Stomach smooth muscle (tissue), 2 donors: ENCODE measurements around the gene TGM2.

ENCODE experiments used
- H3K27ac ChIP-seq: one replicate; pipeline ENCODE4 v1.7.0; 2013; ENCODE audit warnings: mild to moderate bottlenecking, low read length, inconsistent platforms
- H3K27me3 ChIP-seq, 2 donors: one replicate each; pipeline ENCODE4 v1.7.0; 2013; ENCODE audit warnings: low read length in 2 of 2; ENCODE audit not compliant: insufficient read depth in 2 of 2, control insufficient read depth in 1 of 2
- H3K36me3 ChIP-seq, 2 donors: one replicate each; pipeline ENCODE4 v1.7.0; 2013; ENCODE audit warnings: low read length in 2 of 2; ENCODE audit not compliant: control insufficient read depth in 2 of 2, insufficient read depth in 2 of 2
- H3K4me1 ChIP-seq: one replicate; pipeline ENCODE4 v1.7.0; 2013; ENCODE audit warnings: low read length; ENCODE audit not compliant: control insufficient read depth, insufficient read depth
- H3K4me3 ChIP-seq, 2 donors: one replicate each; pipeline ENCODE4 v1.7.0; 2013; ENCODE audit warnings: low read length in 2 of 2
- H3K9ac ChIP-seq, 2 donors: one replicate each; pipeline ENCODE4 v1.7.0; 2013; ENCODE audit warnings: low read length in 2 of 2, mild to moderate bottlenecking in 1 of 2
- H3K9me3 ChIP-seq, 2 donors: one replicate each; pipeline ENCODE4 v1.7.0; 2013; ENCODE audit warnings: low read length in 2 of 2; ENCODE audit not compliant: control insufficient read depth in 2 of 2
- donor health status: healthy.
- donor health status: Pancreatic carcinoma.

TGM2 gene

GRCh38 chr20:38121741-38122140 lies 43.3 kb downstream of the TGM2 start:
- no peak overlapping the region for H3K9ac ChIP-seq

GRCh38 chr20:38120625-38120988 lies 44.5 kb downstream of the TGM2 start:
- no peak overlapping the region for H3K27ac ChIP-seq

More at GRCh38 chr20:38121741-38122140, 43.3 kb downstream of the TGM2 start:
- peaks cover 0 to 3% of the 10 kb centered on the region in 2 donors for H3K9me3 ChIP-seq
- no peak overlapping the region for H3K27ac ChIP-seq
- no peaks in the 10 kb centered on the region for H3K36me3 ChIP-seq
- peaks cover 26% of the 10 kb centered on the region for H3K4me1 ChIP-seq
- no peak overlapping the region for H3K4me3 ChIP-seq
- H3K27me3 ChIP-seq, result no peaks in the 10 kb centered on the region

GRCh38 chr20:38119446-38119845 lies 45.6 kb downstream of the TGM2 start:
- Histone ChIP-seq H3K27me3 (no peaks in the 10 kb centered on the region), H3K4me1 (peaks cover 7% of the 10 kb centered on the region), H3K9ac (no peak overlapping the region), H3K36me3 (no peaks in the 10 kb centered on the region), H3K4me3 (no peak overlapping the region), H3K9me3 (peaks cover 0 to 3% of the 10 kb centered on the region in 2 donors), H3K27ac (no peak overlapping the region)

More at GRCh38 chr20:38120625-38120988, 44.5 kb downstream of the TGM2 start:
- Histone ChIP-seq H3K4me1 (peaks cover 15% of the 10 kb centered on the region), H3K4me3 (no peak overlapping the region), H3K27me3 (no peaks in the 10 kb centered on the region), H3K9me3 (peaks cover 0 to 3% of the 10 kb centered on the region in 2 donors), H3K36me3 (no peaks in the 10 kb centered on the region), H3K9ac (no peak overlapping the region)

- H3K4me3 ChIP-seq, result no peak overlapping the region
- H3K27ac ChIP-seq, result no peak overlapping the region
- no peaks in the 10 kb centered on the region for H3K4me1 ChIP-seq
- H3K9me3 ChIP-seq, result peaks cover 0 to 3% of the 10 kb centered on the region in 2 donors
- H3K36me3 ChIP-seq, result no peaks in the 10 kb centered on the region
- no peaks in the 10 kb centered on the region for H3K27me3 ChIP-seq
- H3K9ac ChIP-seq, result no peak overlapping the region
Measured at GRCh38 chr20:38117635-38118034, 47.4 kb downstream of the TGM2 start.

- Histone ChIP-seq H3K9ac (no peak overlapping the region), H3K27me3 (no peaks in the 10 kb centered on the region), H3K4me1 (no peaks in the 10 kb centered on the region), H3K4me3 (no peak overlapping the region), H3K27ac (no peak overlapping the region), H3K9me3 (peaks cover 0 to 3% of the 10 kb centered on the region in 2 donors), H3K36me3 (no peaks in the 10 kb centered on the region)
Measured at GRCh38 chr20:38117205-38117604, 47.9 kb downstream of the TGM2 start.

DNA sequence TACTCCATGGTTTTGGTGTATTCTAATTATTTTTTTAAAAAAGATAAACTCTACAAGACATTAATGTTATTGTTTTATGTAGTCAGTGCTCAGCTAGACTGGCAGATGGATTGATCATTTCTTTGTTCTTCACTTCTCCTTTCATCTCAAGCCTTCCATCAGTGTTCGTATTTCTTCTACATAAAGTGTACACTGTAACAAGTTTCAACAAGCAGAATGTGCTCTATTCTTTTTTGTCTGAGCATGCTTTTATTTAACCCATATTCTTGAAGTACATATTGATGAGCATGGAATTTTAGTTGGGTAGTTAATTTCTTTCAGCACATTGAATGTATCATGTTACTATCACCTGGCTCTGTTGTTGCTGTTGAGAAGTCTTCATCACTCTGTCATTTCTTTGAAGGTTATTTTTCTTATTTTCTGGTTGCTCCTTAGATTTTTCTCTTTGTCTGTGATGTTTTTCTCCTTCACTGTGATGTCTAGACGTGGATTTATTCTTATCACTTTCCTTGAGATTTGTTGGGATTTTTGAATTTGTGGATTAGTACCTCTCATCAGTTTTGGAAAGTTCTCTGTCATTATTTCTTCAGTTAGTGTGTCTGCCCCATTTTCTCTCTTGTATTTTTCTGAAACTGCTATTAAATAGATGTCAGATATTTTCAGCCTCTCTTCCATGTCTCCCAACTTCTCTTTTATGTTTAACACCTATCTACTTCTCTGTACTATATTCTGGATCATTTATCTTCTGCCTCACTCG lies 48.5 kb downstream of the TGM2 start:
- no peaks in the 10 kb centered on the region for H3K36me3 ChIP-seq
- no peaks in the 10 kb centered on the region for H3K27me3 ChIP-seq
- H3K4me1 ChIP-seq, result no peaks in the 10 kb centered on the region
- H3K4me3 ChIP-seq, result no peak overlapping the region
- no peak overlapping the region for H3K9ac ChIP-seq
- H3K9me3 ChIP-seq, result peaks cover 0 to 3% of the 10 kb centered on the region in 2 donors
- no peak overlapping the region for H3K27ac ChIP-seq

DNA sequence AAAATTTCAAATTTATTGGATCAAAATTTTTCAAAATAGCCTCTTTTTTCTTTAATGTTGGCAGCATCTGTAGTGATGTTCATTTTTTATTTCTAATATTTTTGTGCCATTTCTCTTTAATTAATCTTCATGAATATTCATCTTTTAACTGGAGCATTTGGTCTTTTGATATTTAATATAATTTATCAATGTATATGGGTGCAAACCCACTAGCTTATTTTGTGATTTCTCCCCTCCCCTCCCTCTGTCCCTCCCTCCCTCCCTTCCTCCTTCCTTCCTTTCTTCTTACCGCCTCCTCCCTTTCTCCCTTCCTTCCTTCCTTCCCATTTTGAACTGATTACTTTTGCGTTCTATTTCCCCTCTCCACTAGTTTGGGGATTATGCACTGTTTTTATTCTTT lies 49.2 kb downstream of the TGM2 start:
- no peak overlapping the region for H3K27ac ChIP-seq
- H3K9ac ChIP-seq, result no peak overlapping the region
- no peaks in the 10 kb centered on the region for H3K27me3 ChIP-seq
- peaks cover 0 to 3% of the 10 kb centered on the region in 2 donors for H3K9me3 ChIP-seq
- H3K36me3 ChIP-seq, result no peaks in the 10 kb centered on the region
- H3K4me1 ChIP-seq, result peaks cover 3% of the 10 kb centered on the region
- no peak overlapping the region for H3K4me3 ChIP-seq

DNA sequence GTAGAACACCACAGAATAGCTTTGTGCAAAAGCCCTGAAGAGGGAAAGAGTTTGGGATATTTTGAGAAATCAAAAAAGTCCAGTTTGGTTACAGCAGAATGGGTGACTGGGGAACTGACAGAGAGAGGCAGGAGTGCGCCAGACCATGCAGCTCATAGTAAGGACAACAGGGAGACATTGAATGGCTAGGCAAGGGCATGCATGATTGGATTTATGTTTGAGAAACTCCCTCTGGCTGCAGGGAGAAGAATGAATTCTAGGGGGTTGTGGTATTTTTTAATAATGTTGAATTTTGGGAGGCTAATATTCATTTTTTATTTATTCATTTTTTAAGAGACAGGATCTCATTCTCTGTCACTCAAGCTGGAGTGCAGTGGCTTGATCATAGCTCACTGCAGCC lies 49.9 kb downstream of the TGM2 start:
- no peak overlapping the region for H3K9ac ChIP-seq
- H3K27me3 ChIP-seq, result no peaks in the 10 kb centered on the region
- H3K9me3 ChIP-seq, result peaks cover 0 to 3% of the 10 kb centered on the region in 2 donors
- no peak overlapping the region for H3K27ac ChIP-seq
- H3K4me3 ChIP-seq, result no peak overlapping the region
- H3K4me1 ChIP-seq, result peaks cover 10% of the 10 kb centered on the region
- no peaks in the 10 kb centered on the region for H3K36me3 ChIP-seq

GRCh38 chr20:38114353-38114791 lies 50.7 kb downstream of the TGM2 start:
- Histone ChIP-seq H3K9me3 (peaks cover 0 to 3% of the 10 kb centered on the region in 2 donors), H3K4me3 (no peak overlapping the region), H3K27me3 (no peaks in the 10 kb centered on the region), H3K9ac (no peak overlapping the region), H3K27ac (no peak overlapping the region), H3K4me1 (peaks cover 18% of the 10 kb centered on the region), H3K36me3 (no peaks in the 10 kb centered on the region)

DNA sequence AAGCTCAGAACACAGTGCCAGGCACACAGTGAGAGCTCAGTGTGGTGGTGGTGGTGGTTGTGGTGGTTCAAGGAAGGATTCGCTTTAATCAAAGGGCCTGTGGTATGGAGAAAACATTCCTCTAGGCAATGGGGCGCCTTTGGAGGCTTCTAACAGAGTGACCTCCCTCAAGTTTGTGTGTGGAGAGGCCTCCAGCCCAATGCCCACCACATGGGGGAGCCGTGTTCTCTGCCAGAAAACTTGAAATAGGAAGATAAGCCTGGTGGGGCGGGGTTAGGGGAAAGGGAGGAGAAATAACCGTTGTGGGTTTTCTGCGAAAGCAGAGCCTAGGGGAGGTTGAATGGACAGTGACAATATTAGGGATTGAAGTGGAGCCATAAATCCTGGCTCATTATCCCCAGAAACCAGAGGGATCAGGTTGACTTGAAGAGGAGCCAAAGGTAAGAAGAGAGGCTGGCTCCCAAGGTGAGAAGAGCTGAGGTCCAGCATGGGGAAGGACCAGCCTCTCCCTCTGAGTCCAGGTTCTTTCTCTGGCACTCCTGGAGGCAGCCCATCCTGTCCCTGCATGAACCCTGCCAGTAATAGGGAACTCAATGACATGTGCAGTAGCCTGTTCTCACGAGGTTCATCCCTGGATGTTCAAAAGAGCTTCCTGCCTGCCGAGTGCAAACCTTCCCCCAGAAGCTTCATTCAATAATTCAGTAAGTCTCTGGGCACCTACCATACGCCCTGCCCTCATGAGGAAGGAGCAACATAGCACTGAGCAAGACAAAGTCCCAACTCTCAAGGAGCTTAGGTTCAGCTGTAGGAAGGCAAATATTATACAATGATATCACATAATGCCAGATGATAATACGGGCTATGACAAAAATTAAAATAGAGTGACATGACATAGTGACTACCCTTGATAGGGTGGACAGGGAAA lies 51.4 kb downstream of the TGM2 start:
- Histone ChIP-seq H3K27ac (no peak overlapping the region), H3K4me3 (no peak overlapping the region), H3K9ac (no peak overlapping the region), H3K4me1 (peaks cover 25% of the 10 kb centered on the region), H3K9me3 (peaks cover 0 to 3% of the 10 kb centered on the region in 2 donors), H3K27me3 (no peaks in the 10 kb centered on the region), H3K36me3 (no peaks in the 10 kb centered on the region)
